Osteoblast (primary cell): ENCODE data around the gene DEK. TPM values are rescaled to one million over a fixed set of nuclear protein-coding genes. Genes with fewer than 3 reads are reported as not detected.

Source experiments
- DNase-seq: peaks from one replicate; pipeline ENCODE4 v3.0.0; 2011; ENCODE audit warnings: low spot score, mixed read lengths; ENCODE audit not compliant: insufficient read length; ENCODE audit errors: missing footprints
- H2AFZ ChIP-seq: 2 replicates; pipeline ENCODE4 v1.6.0; 2011; ENCODE audit warnings: mild to moderate bottlenecking, low read length
- H3K27ac ChIP-seq: 2 replicates; pipeline ENCODE4 v1.5.1; 2011; ENCODE audit warnings: mild to moderate bottlenecking, low read depth, low read length, moderate library complexity
- H3K27me3 ChIP-seq: 2 replicates; pipeline ENCODE4 v1.6.0; 2012; ENCODE audit warnings: mild to moderate bottlenecking, control low read depth, inconsistent platforms, low read length, moderate library complexity; ENCODE audit not compliant: insufficient read depth
- H3K36me3 ChIP-seq: 2 replicates; pipeline ENCODE4 v1.5.1; 2011; ENCODE audit warnings: mild to moderate bottlenecking, low read length, control low read depth, moderate library complexity; ENCODE audit not compliant: insufficient read depth
- H3K4me1 ChIP-seq: 2 replicates; pipeline ENCODE4 v1.5.1; 2011; ENCODE audit warnings: mild to moderate bottlenecking, low read length, control low read depth, moderate library complexity; ENCODE audit not compliant: insufficient read depth
- H3K4me2 ChIP-seq: 2 replicates; pipeline ENCODE4 v1.6.0; 2011; ENCODE audit warnings: mild to moderate bottlenecking, low read length; ENCODE audit not compliant: insufficient read depth
- H3K4me3 ChIP-seq: fragments of 200-600 bp; sonication (generic); 3 replicates; pipeline ENCODE4 v1.5.1; 2012; ENCODE audit warnings: mild to moderate bottlenecking, low read length, inconsistent platforms; ENCODE audit not compliant: insufficient read depth
- H3K79me2 ChIP-seq: 2 replicates; pipeline ENCODE4 v1.6.0; 2012; ENCODE audit warnings: mild to moderate bottlenecking, low read length, control low read depth, inconsistent platforms; ENCODE audit not compliant: insufficient read depth
- H3K9me3 ChIP-seq: 2 replicates; pipeline ENCODE4 v1.5.1; 2011; ENCODE audit warnings: low read depth, low read length, control low read depth
- H4K20me1 ChIP-seq: 2 replicates; pipeline ENCODE4 v1.6.0; 2012; ENCODE audit warnings: mild to moderate bottlenecking, low read length, control low read depth; ENCODE audit not compliant: insufficient read depth
- total RNA-seq: library from RNA; depleted of rRNA; stranded (reverse); fragments of >200 nt; gene quantifications from 2 replicates; pipeline ENCODE4 v1.2.3, GENCODE V29; 2012
- TF ChIP-seq, protein P1 (sequence below): IDR thresholded peaks from 2 replicates; pipeline ENCODE4 v1.5.1; 2011; ENCODE audit warnings: mild to moderate bottlenecking, low read depth, low read length, moderate library complexity; ENCODE audit errors: extremely low read depth

DEK gene
- total RNA-seq, 1 donor = 102 TPM

GRCh38 chr6:18245079-18245478 is 19.3 kb downstream of the DEK start:
- TF ChIP-seq, protein P1, sequence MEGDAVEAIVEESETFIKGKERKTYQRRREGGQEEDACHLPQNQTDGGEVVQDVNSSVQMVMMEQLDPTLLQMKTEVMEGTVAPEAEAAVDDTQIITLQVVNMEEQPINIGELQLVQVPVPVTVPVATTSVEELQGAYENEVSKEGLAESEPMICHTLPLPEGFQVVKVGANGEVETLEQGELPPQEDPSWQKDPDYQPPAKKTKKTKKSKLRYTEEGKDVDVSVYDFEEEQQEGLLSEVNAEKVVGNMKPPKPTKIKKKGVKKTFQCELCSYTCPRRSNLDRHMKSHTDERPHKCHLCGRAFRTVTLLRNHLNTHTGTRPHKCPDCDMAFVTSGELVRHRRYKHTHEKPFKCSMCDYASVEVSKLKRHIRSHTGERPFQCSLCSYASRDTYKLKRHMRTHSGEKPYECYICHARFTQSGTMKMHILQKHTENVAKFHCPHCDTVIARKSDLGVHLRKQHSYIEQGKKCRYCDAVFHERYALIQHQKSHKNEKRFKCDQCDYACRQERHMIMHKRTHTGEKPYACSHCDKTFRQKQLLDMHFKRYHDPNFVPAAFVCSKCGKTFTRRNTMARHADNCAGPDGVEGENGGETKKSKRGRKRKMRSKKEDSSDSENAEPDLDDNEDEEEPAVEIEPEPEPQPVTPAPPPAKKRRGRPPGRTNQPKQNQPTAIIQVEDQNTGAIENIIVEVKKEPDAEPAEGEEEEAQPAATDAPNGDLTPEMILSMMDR = no peak
- H3K9me3 ChIP-seq = no peaks in the 10 kb centered on the region
- H3K79me2 ChIP-seq = peaks cover 67% of the 10 kb centered on the region
- no peaks in the 10 kb centered on the region for H3K27me3 ChIP-seq
- DNase-seq = no peak
- no peak overlapping the region for H3K4me2 ChIP-seq
- no peaks in the 10 kb centered on the region for H4K20me1 ChIP-seq
- H3K4me1 ChIP-seq = peaks cover 13% of the 10 kb centered on the region
- H3K4me3 ChIP-seq = no peak overlapping the region
- no peak overlapping the region for H2AFZ ChIP-seq
- peaks cover 45% of the 10 kb centered on the region for H3K36me3 ChIP-seq
- no peak overlapping the region for H3K27ac ChIP-seq

DNA sequence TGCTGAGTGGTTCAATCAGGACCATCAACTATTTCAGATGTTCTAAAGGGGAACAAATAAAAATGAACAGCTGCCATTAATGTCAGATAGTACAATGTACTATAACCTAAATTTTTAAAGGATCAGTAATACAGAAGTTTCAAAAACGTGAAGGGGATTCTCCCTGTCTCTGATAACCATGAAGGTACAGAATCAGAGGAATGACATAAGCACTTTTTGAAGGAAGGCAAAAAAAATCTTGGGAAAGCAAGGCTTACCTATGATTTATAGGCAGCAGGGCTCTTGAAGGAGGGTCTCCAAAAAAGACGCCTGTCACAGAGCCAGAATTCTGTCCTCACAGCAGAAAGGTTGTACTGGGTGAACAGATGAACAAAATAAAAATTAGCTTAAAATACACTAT is 20.1 kb downstream of the DEK start:
- Histone ChIP-seq H3K79me2 (peaks cover 63% of the 10 kb centered on the region), H3K27me3 (no peaks in the 10 kb centered on the region), H3K27ac (no peak overlapping the region), H2AFZ (no peak overlapping the region), H3K4me1 (peaks cover 13% of the 10 kb centered on the region), H4K20me1 (no peaks in the 10 kb centered on the region), H3K36me3 (peaks cover 38% of the 10 kb centered on the region), H3K4me3 (no peak overlapping the region), H3K4me2 (no peak overlapping the region), H3K9me3 (no peaks in the 10 kb centered on the region)
- TF ChIP-seq, protein P1 = no peak
- no peak for DNase-seq

- H3K9me3 ChIP-seq = no peaks in the 10 kb centered on the region
- peaks cover 56% of the 10 kb centered on the region for H3K79me2 ChIP-seq
- H3K4me1 ChIP-seq = peaks cover 13% of the 10 kb centered on the region
- no peaks in the 10 kb centered on the region for H4K20me1 ChIP-seq
- H2AFZ ChIP-seq = no peak overlapping the region
- no peak overlapping the region for H3K4me3 ChIP-seq
- no peak overlapping the region for H3K4me2 ChIP-seq
- H3K27me3 ChIP-seq = no peaks in the 10 kb centered on the region
- DNase-seq = no peak
- H3K27ac ChIP-seq = peak overlapping the region; percentile 2
- TF ChIP-seq, protein P1 = no peak
- peaks cover 32% of the 10 kb centered on the region for H3K36me3 ChIP-seq
Measured at GRCh38 chr6:18243302-18243893, 20.9 kb downstream of the DEK start.

DNA sequence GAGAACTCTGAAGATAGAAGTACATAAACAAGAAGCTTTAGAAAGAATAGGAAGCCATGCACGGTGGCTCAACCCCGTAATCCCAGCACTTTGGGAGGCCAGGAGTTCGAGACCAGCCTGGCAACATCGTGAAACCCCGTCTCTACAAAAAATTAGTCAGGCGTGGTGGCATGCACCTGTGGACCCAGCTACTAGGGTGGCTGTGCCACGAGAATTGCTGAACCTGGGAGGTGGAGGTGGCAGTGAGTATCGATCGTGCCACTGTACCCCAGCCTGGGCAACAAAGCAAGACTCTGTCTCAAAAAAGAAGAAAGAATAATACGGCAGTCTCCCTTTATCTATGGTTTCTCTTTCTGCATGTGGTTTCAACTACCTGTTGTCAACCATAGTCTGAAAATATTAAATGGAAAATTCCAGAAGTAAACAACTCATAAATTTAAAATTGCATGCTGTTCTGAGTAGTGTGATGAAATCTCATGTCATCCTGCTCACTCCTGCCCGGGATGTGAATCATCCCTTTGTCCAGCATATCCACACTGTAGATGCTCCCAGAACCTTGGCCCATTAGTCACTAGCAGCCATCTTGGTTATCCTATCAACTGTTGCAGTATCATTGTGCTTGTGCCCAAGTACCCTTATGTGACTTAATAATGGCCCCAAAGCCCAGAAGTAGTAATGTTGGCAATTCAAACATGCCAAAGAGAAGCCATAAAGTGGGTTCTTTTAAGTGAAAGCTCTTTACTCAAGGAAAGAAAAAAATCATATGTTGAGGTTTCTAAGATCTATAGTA is 22.1 kb downstream of the DEK start:
- Histone ChIP-seq H3K36me3 (peaks cover 24% of the 10 kb centered on the region), H4K20me1 (no peaks in the 10 kb centered on the region), H3K4me3 (no peak overlapping the region), H3K9me3 (no peaks in the 10 kb centered on the region), H3K27me3 (no peaks in the 10 kb centered on the region), H2AFZ (no peak overlapping the region), H3K4me2 (no peak overlapping the region), H3K79me2 (peaks cover 50% of the 10 kb centered on the region), H3K4me1 (peaks cover 13% of the 10 kb centered on the region), H3K27ac (peak overlapping the region; percentile 57)
- peak; percentile 35 for DNase-seq
- TF ChIP-seq, protein P1 = no peak
